Measurements from ENCODE around the gene SUCLG2.

SUCLG2 gene

DNA sequence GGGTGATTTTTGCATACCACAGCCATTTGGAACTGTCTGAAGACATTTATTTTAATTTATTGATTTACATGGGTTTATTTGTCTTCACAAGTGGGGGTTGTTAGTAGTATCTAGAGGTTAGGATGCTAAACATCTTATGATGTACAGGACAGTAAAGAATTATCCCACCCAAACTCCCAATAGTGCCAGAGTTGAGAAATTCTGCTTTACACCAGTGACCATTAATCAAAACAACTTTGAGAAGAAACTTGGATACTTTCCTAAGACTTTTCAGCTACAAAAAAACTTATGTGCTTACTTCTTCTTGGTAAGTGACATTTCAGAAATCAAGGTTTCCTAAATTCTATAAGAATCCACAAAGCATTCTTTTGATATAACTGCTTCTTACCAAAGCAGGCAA is 156.7 kb downstream of the SUCLG2 start:
- TF ChIP-seq EZH2 (IDR thresholded peaks at IDR 0.05; ENCODE audit: borderline replicate concordance, low read length): no peak
- TF ChIP-seq, protein P1, sequence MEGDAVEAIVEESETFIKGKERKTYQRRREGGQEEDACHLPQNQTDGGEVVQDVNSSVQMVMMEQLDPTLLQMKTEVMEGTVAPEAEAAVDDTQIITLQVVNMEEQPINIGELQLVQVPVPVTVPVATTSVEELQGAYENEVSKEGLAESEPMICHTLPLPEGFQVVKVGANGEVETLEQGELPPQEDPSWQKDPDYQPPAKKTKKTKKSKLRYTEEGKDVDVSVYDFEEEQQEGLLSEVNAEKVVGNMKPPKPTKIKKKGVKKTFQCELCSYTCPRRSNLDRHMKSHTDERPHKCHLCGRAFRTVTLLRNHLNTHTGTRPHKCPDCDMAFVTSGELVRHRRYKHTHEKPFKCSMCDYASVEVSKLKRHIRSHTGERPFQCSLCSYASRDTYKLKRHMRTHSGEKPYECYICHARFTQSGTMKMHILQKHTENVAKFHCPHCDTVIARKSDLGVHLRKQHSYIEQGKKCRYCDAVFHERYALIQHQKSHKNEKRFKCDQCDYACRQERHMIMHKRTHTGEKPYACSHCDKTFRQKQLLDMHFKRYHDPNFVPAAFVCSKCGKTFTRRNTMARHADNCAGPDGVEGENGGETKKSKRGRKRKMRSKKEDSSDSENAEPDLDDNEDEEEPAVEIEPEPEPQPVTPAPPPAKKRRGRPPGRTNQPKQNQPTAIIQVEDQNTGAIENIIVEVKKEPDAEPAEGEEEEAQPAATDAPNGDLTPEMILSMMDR (IDR thresholded peaks at IDR 0.05; ENCODE audit: low read length): no peak
- no peaks in the 10 kb centered on the region for H4K20me1 ChIP-seq (ENCODE audit: insufficient read depth, low read length)
- H3K4me1 ChIP-seq (ENCODE audit: insufficient read depth, low read length, severe bottlenecking): no peaks in the 10 kb centered on the region
- no peak overlapping the region for H3K9ac ChIP-seq (ENCODE audit: low read length)
- no peak overlapping the region for H3K4me3 ChIP-seq (ENCODE audit: low read depth, low read length, poor library complexity, severe bottlenecking)
- no peaks in the 10 kb centered on the region for H3K27me3 ChIP-seq (ENCODE audit: insufficient read depth, low read length)
- no peak overlapping the region for H3K4me2 ChIP-seq (ENCODE audit: low read length)
- H3K9me3 ChIP-seq (ENCODE audit: low read length): no peaks in the 10 kb centered on the region
- no peaks in the 10 kb centered on the region for H3K9me2 ChIP-seq (ENCODE audit: low read depth, low read length)
- H3K27ac ChIP-seq (ENCODE audit: low read depth, low read length, poor library complexity, severe bottlenecking): no peak overlapping the region
- no peaks in the 10 kb centered on the region for H3F3A ChIP-seq (ENCODE audit: insufficient read depth, low read length)
- no peak overlapping the region for H2AFZ ChIP-seq (ENCODE audit: low read length)
- 0 out of 2 replicates have a peak, but pooled peaks cover 6% of the 10 kb centered on the region for H3K36me3 ChIP-seq (ENCODE audit: insufficient read depth, low read length)
- H3K79me2 ChIP-seq (ENCODE audit: insufficient read depth, low read length): no peaks in the 10 kb centered on the region

DNA sequence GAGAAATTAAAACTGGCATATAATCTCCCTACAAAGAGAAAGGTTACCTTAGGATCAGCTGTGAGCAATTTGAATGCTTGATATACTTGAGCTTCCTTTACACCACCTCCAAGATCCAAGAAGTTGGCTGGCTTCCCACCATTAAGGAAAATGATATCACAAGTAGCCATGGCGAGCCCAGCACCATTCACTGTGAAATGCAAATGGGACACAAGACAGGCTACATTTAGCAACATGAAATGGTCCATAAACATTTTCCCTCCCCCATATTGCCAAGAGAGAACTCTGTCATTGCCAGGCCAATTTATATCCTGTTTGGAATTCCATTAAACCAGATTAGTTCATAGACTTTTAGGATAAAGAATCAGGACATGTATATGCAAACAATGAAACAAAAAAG is 158.7 kb downstream of the SUCLG2 start:
- Histone ChIP-seq H3K4me1 (ENCODE audit: insufficient read depth, low read length, severe bottlenecking) (no peaks in the 10 kb centered on the region), H3K4me3 (ENCODE audit: low read depth, low read length, poor library complexity, severe bottlenecking) (no peak overlapping the region), H3K27me3 (ENCODE audit: insufficient read depth, low read length) (no peaks in the 10 kb centered on the region), H3K79me2 (ENCODE audit: insufficient read depth, low read length) (no peaks in the 10 kb centered on the region), H3K9me2 (ENCODE audit: low read depth, low read length) (no peaks in the 10 kb centered on the region), H3F3A (ENCODE audit: insufficient read depth, low read length) (no peaks in the 10 kb centered on the region), H4K20me1 (ENCODE audit: insufficient read depth, low read length) (no peaks in the 10 kb centered on the region), H3K36me3 (ENCODE audit: insufficient read depth, low read length) (0 out of 2 replicates have a peak, but pooled peaks cover 7% of the 10 kb centered on the region), H3K9ac (ENCODE audit: low read length) (no peak overlapping the region), H3K4me2 (ENCODE audit: low read length) (no peak overlapping the region), H3K9me3 (ENCODE audit: low read length) (no peaks in the 10 kb centered on the region), H3K27ac (ENCODE audit: low read depth, low read length, poor library complexity, severe bottlenecking) (no peak overlapping the region), H2AFZ (ENCODE audit: low read length) (no peak overlapping the region)
- no peak for TF ChIP-seq EZH2 (IDR thresholded peaks at IDR 0.05; ENCODE audit: borderline replicate concordance, low read length)
- TF ChIP-seq, protein P1 (IDR thresholded peaks at IDR 0.05; ENCODE audit: low read length): no peak

DNA sequence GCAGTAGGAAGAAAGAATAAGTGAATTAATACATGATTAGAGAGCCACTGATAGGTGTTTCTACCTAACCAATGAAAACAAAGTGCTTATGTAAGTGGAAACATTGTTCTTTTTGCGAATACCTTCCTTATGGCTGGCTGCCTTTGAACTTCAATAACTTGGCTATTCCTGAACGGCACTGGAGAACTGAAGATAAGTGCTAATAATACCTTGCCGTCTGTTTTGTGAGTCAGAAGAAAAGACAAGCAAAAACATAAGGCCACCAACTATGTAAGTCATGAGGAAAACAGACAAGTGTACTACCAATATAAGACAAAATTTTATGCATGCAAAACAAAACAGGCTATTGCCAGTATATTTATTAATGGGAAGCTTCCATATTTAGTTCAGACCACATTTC is 160.6 kb downstream of the SUCLG2 start:
- Histone ChIP-seq H4K20me1 (ENCODE audit: insufficient read depth, low read length) (no peaks in the 10 kb centered on the region), H3K4me2 (ENCODE audit: low read length) (no peak overlapping the region), H3F3A (ENCODE audit: insufficient read depth, low read length) (no peaks in the 10 kb centered on the region), H3K4me3 (ENCODE audit: low read depth, low read length, poor library complexity, severe bottlenecking) (no peak overlapping the region), H3K27ac (ENCODE audit: low read depth, low read length, poor library complexity, severe bottlenecking) (no peak overlapping the region), H3K36me3 (ENCODE audit: insufficient read depth, low read length) (0 out of 2 replicates have a peak, but pooled peaks cover 7% of the 10 kb centered on the region), H3K9me3 (ENCODE audit: low read length) (no peaks in the 10 kb centered on the region), H3K4me1 (ENCODE audit: insufficient read depth, low read length, severe bottlenecking) (no peaks in the 10 kb centered on the region), H3K9me2 (ENCODE audit: low read depth, low read length) (no peaks in the 10 kb centered on the region), H3K27me3 (ENCODE audit: insufficient read depth, low read length) (no peaks in the 10 kb centered on the region), H3K9ac (ENCODE audit: low read length) (no peak overlapping the region), H2AFZ (ENCODE audit: low read length) (no peak overlapping the region), H3K79me2 (ENCODE audit: insufficient read depth, low read length) (no peaks in the 10 kb centered on the region)
- TF ChIP-seq EZH2 (IDR thresholded peaks at IDR 0.05; ENCODE audit: borderline replicate concordance, low read length): no peak
- TF ChIP-seq, protein P1 (IDR thresholded peaks at IDR 0.05; ENCODE audit: low read length): no peak

All from OCI-LY1 (cell line).